GM21360 (cell line): ENCODE results near the gene SORBS1.

Experiments
- ATAC-seq: cut with Tn5 transposase; IDR thresholded peaks from one replicate; pipeline ENCODE4 v1.9.1; 2021; ENCODE audit warnings: mild to moderate bottlenecking, moderate library complexity; ENCODE audit not compliant: unreplicated experiment

The SORBS1 gene

GRCh38 chr10:95517536-95518454 lies 43.4 kb downstream of the SORBS1 start:
- ATAC-seq = no peak

GRCh38 chr10:95516774-95517373 lies 44.3 kb downstream of the SORBS1 start:
- no peak for ATAC-seq

GRCh38 chr10:95513941-95514392 lies 47.2 kb downstream of the SORBS1 start:
- no peak for ATAC-seq

GRCh38 chr10:95513008-95513589 lies 48.1 kb downstream of the SORBS1 start:
- ATAC-seq = no peak

- ATAC-seq = no peak
Measured at GRCh38 chr10:95511314-95511713, 49.9 kb downstream of the SORBS1 start.

- no peak for ATAC-seq
Measured at GRCh38 chr10:95509251-95509650, 51.9 kb downstream of the SORBS1 start.

GRCh38 chr10:95508730-95509129 lies 52.4 kb downstream of the SORBS1 start:
- no peak for ATAC-seq

GRCh38 chr10:95506056-95506737 lies 55.0 kb downstream of the SORBS1 start:
- no peak for ATAC-seq

GRCh38 chr10:95505641-95506040 lies 55.5 kb downstream of the SORBS1 start:
- ATAC-seq = no peak

GRCh38 chr10:95505084-95505610 lies 56.0 kb downstream of the SORBS1 start:
- no peak for ATAC-seq

- ATAC-seq = no peak
Measured at GRCh38 chr10:95504246-95504691, 56.9 kb downstream of the SORBS1 start.

GRCh38 chr10:95503526-95503925 lies 57.6 kb downstream of the SORBS1 start:
- ATAC-seq = no peak

GRCh38 chr10:95503001-95503400 lies 58.2 kb downstream of the SORBS1 start:
- no peak for ATAC-seq

- no peak for ATAC-seq
Measured at GRCh38 chr10:95502377-95502776, 58.8 kb downstream of the SORBS1 start.

GRCh38 chr10:95501203-95502094 lies 59.7 kb downstream of the SORBS1 start:
- no peak for ATAC-seq

GRCh38 chr10:95500649-95501048 lies 60.5 kb downstream of the SORBS1 start:
- no peak for ATAC-seq

- ATAC-seq = no peak
Measured at GRCh38 chr10:95500097-95500496, 61.1 kb downstream of the SORBS1 start.

- no peak for ATAC-seq
Measured at GRCh38 chr10:95499482-95499989, 61.6 kb downstream of the SORBS1 start.

- no peak for ATAC-seq
Measured at GRCh38 chr10:95496951-95497350, 64.2 kb downstream of the SORBS1 start.
